Activated T-cell treated with anti-CD3 and anti-CD28 coated beads, Interleukin-2, amount 50 U/mL, for 24 hours (primary cell): Measurements from ENCODE around the gene TNFRSF8.

Experiments used
- DNase-seq: peaks from one replicate; pipeline ENCODE4 v3.0.0-alpha.2; 2020
- H3K27ac Mint-ChIP-seq: 2 replicates; pipeline ENCODE4 v1.8.0; 2020; ENCODE audit warnings: mild to moderate bottlenecking, mixed read lengths
- H3K27me3 Mint-ChIP-seq: 2 replicates; pipeline ENCODE4 v1.8.0; 2020; ENCODE audit warnings: mixed read lengths
- H3K36me3 Mint-ChIP-seq: 2 replicates; pipeline ENCODE4 v1.8.0; 2020; ENCODE audit warnings: low read depth, mixed read lengths
- H3K4me1 Mint-ChIP-seq: 2 replicates; pipeline ENCODE4 v1.8.0; 2020; ENCODE audit warnings: low read depth, mixed read lengths
- H3K4me3 Mint-ChIP-seq: 2 replicates; pipeline ENCODE4 v1.8.0; 2020; ENCODE audit warnings: mild to moderate bottlenecking, moderate library complexity, mixed read lengths
- H3K9me3 Mint-ChIP-seq: 2 replicates; pipeline ENCODE4 v1.8.0; 2020; ENCODE audit warnings: mixed read lengths

TNFRSF8 gene

DNA sequence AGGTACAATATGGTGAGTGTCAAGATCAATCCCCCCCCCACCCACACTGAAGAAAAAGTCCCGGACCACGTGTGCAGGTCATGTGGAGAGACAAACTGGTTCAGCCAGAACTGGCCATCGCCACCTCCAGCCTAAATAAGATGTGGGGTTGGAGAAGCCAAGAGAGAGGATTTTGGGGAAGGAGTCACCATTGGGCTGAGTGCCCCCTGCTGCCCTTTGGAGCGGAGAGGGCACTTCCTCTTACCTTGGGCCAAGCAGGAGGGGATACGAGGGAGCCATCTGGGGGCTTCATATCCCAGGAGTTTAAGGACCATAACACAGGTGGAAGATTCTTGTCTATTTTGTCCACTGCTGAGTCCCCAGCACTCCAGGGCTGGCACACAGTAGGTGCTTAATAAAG, 101.1 kb downstream of the TNFRSF8 start:
- H3K4me1 Mint-ChIP-seq = peaks cover 76% of the 10 kb centered on the region
- H3K36me3 Mint-ChIP-seq = peaks cover 19% of the 10 kb centered on the region
- H3K27me3 Mint-ChIP-seq = no peaks in the 10 kb centered on the region
- H3K4me3 Mint-ChIP-seq = no peak overlapping the region
- H3K9me3 Mint-ChIP-seq = no peaks in the 10 kb centered on the region
- no peak for DNase-seq
- no peak overlapping the region for H3K27ac Mint-ChIP-seq

DNA sequence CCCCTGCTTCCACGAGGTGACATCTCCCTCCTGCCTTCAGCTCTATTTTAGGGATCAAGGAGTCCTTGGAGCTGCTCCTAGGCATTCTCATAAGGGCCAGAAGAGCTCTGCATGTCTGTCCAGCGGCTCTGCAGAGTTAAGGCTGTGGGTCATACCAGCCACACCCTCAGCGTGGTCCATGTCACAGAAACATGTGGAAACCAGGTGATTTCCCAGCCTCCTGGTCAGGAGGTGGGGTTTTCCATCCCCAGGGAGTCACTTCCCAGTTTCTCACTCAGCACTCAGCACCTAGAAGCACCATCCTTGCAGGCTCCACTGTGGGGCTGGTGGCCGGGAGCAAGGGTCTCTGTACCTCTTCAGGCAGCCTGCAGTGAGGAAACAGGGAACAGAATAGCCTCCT, 102.2 kb downstream of the TNFRSF8 start:
- Mint-ChIP-seq H3K27ac (no peak overlapping the region), H3K4me3 (no peak overlapping the region), H3K27me3 (no peaks in the 10 kb centered on the region), H3K4me1 (peaks cover 83% of the 10 kb centered on the region), H3K9me3 (no peaks in the 10 kb centered on the region), H3K36me3 (peaks cover 30% of the 10 kb centered on the region)
- DNase-seq = no peak

DNA sequence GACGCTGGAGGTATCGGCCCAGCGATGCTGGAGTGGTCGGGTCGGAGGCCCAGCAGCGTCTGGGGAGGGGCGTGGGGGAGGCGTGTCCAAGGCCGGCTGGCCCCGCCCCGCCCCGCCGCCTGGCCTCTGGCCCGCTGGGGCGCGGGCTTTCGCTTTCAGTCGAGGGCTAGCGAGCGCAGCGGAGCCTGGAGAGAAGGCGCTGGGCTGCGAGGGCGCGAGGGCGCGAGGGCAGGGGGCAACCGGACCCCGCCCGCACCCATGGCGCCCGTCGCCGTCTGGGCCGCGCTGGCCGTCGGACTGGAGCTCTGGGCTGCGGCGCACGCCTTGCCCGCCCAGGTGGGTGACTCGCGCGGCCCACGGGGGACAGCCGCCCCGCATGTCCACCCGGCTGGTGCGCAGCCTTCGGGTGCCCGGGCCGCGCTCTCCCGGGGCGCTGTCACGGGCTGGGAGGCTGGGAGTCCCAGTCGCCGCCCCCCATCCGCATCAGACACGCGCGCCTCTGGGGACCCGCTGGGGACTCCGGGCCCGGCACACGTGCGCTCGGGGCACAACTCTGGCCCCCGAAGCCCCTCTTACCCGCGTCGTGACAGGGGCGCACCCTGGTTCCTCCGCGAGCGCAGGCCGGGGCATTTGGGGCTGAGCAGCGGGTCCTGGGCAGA, 103.9 kb downstream of the TNFRSF8 start, which contains the start of gene TNFRSF1B:
Gene TNFRSF1B, plus strand, starts transcription at position 158 of the 659 bp plus-strand sequence. Its CDS starts 101 bp downstream, at position 259.
- Mint-ChIP-seq H3K27me3 (no peaks in the 10 kb centered on the region), H3K4me1 (peaks cover 78% of the 10 kb centered on the region), H3K9me3 (peaks cover 4% of the 10 kb centered on the region), H3K27ac (peak within 1 kb of the TSS; percentile 98), H3K4me3 (peak within 1 kb of the TSS; percentile 99), H3K36me3 (peaks cover 46% of the 10 kb centered on the region)
- DNase-seq = peak; percentile 87

DNA sequence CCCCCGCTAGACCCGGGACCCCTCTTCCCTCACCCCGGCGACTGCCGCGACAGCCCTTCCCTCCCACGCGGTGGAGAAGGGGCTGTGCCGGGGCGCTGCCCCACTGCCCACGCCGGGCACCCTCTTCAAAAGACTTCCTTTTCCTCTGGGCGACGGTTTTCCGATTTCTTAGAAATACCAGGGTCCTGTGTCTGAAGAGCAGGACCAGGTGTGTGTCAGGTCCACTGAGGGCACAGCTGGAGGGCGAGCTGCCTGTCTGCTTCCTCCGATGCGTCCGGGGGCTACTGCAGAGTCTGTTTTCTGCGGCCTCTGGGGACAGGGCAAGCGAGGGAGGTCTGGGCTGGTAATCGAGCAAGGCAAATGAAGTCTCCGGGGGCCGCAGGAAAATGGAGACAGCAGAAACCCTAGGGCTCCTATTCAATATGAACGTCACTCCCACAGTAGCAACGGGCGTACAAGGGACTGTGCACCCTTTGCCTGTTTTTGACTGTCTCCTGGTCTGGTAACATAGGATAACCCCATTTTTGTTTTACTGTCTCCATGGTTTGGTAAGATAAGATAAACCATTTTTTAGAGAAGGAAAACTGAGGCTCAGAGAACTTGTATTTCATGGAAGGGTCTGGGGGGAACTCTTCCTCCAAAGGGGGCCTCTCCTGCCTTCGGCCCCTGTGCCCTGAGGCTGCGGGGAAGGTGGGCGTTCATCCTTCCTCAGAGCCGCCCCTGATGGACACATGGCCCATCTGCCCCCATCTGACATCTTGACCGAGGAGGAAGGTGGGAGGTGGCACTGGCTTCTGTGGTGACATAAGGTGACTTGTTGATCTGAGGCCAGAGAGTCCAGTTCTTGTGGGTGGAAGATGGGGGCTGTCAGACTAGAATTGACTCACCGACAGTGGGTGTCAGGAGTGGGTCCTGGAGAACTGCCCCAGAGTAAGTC, 104.7 kb downstream of the TNFRSF8 start:
- Mint-ChIP-seq H3K4me1 (peaks cover 78% of the 10 kb centered on the region), H3K4me3 (peak overlapping the region; percentile 99), H3K36me3 (peaks cover 54% of the 10 kb centered on the region), H3K9me3 (peaks cover 4% of the 10 kb centered on the region), H3K27ac (peak overlapping the region; percentile 98), H3K27me3 (no peaks in the 10 kb centered on the region)
- DNase-seq = peak; percentile 69

DNA sequence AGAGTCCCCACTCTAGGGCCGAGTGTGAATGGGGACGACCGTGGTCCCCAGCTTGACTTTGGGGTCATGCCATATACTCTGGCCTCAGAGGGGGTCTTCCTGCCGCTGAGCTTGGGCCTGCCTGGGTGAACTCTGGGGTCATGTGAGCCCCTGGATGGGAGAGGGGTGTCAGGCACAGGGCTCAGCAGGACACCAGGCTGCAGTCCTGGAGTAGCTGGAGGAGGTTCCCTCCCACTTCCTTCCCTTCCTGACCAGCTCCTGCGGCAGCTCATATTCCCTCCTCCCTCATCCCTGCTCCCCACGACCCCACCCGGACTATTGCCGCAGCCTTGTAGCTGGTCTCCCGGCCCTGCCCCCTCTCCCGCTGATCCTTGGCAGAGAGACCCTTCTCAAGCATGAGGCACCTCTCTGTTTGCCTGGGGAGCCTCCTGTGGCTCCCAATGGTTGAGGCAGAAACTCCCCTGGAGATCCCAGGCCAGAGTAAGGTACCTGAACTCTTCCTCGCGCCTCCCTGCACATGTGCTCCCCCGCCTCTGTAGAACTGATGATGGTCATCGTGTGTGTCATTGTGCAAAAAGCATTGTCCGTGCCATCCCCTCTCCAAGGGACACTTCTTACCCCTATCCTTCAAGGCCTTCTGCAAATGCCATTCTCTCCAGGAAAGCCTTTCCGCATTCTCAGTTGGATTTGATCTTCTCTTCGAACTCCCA, 105.5 kb downstream of the TNFRSF8 start:
- H3K27me3 Mint-ChIP-seq = no peaks in the 10 kb centered on the region
- peaks cover 63% of the 10 kb centered on the region for H3K36me3 Mint-ChIP-seq
- peaks cover 4% of the 10 kb centered on the region for H3K9me3 Mint-ChIP-seq
- H3K4me3 Mint-ChIP-seq = peak overlapping the region; percentile 99
- peaks cover 78% of the 10 kb centered on the region for H3K4me1 Mint-ChIP-seq
- H3K27ac Mint-ChIP-seq = peak overlapping the region; percentile 98
- no peak for DNase-seq

DNA sequence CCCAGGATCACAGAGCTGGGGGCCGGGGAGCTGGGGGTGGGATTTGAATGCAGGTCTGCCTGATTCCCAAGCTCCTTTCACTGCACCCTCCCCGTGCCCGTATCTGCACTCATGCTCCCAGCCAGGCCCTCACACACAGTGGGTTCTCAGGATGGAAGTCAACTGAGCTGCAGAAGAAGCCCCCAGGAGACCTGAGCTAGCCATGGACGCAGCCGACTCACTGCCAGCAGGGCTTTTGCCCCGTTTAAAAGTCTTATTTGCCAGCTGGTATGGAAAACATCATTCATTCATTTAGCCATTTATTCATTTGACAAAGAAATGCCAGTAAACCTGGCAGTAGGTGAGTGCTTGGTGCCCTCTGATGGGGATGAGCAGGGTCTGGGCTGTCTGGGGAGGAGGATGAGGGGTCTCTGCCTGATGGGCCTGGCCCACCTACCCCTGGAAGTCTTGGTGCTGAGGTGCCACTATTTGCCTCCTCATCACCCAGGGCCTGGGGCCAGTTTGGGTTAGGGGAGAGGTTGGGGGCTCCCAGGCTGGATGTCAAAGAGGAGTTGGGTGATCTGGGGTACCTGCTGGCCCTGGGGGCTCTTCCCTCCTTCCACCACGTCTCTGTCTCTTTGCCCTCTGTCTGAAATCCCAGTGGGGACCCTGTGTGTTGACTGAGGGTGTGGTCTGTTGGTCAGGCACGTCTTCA, 106.5 kb downstream of the TNFRSF8 start:
- Mint-ChIP-seq H3K27ac (peak overlapping the region; percentile 98), H3K36me3 (peaks cover 69% of the 10 kb centered on the region), H3K9me3 (peaks cover 4% of the 10 kb centered on the region), H3K27me3 (no peaks in the 10 kb centered on the region), H3K4me1 (peaks cover 78% of the 10 kb centered on the region), H3K4me3 (peak overlapping the region; percentile 99)
- DNase-seq = no peak

DNA sequence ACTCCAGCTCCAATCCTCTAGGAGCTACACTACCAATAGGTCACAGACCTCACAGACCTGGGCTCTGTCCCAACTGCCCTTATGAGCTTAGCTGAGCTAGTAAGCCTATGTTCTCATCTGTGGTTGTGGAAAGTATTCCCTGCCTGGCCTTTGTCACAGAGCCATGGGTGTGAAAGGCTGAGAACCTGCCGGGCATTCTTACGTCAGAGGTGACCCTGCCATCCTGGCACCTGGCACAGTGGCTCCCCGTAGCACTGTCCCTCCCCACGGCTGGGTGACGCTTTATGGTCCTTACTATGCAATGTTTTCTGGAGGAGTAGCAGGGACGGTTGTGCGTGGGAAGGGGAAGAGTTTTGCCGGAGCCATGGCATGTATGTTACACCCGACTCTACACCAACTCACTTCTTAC, 107.2 kb downstream of the TNFRSF8 start:
- H3K36me3 Mint-ChIP-seq = peaks cover 76% of the 10 kb centered on the region

DNA sequence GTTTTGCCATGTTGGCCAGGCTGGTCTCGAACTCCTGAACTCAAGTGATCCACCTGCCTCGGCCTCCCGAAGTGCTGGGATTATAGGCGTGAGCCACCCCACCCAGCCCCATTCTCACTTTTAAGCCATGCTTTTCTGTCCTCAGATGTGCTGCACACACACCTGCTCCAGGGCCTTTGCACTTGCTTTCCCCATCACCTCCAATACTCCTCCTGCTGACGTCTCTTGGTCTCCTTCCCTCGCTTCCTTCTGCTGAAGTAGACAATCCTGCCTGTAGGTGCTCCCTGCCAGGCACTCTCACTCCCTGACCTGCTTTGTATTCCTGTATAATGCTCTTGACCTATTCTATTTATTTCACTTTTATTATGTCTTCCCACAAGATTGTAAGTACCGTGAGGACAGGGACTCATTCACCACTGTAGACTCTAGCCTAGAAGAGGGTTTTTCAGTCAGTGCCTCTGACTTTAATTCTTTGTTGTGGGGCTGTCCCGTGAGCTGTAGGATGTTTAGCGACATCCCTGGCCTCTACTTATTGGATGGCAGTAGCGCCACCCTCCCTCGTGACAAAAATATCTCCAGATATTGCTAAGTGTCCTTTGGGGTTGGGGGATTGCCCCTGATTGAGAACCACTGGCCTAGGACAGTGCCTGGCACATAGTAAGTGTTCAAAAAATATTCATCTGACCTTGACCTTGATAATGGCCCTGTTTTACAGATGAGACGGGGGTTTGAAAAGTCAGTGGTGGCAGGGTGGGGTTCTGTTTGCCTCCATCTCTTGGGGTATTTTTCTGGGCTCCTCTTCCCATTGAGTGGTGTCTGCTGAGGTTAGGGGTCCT, 108.3 kb downstream of the TNFRSF8 start:
- Mint-ChIP-seq H3K36me3 (peaks cover 88% of the 10 kb centered on the region), H3K9me3 (peaks cover 4% of the 10 kb centered on the region), H3K27ac (peak overlapping the region; percentile 98), H3K27me3 (no peaks in the 10 kb centered on the region), H3K4me1 (peaks cover 87% of the 10 kb centered on the region), H3K4me3 (peak overlapping the region; percentile 99)
- no peak for DNase-seq

More for the DNA sequence above, 107.2 kb downstream of the TNFRSF8 start:
- Mint-ChIP-seq H3K9me3 (peaks cover 4% of the 10 kb centered on the region), H3K27me3 (no peaks in the 10 kb centered on the region), H3K27ac (peak overlapping the region; percentile 88), H3K4me1 (peaks cover 80% of the 10 kb centered on the region), H3K4me3 (peak overlapping the region; percentile 99)
- DNase-seq = no peak

DNA sequence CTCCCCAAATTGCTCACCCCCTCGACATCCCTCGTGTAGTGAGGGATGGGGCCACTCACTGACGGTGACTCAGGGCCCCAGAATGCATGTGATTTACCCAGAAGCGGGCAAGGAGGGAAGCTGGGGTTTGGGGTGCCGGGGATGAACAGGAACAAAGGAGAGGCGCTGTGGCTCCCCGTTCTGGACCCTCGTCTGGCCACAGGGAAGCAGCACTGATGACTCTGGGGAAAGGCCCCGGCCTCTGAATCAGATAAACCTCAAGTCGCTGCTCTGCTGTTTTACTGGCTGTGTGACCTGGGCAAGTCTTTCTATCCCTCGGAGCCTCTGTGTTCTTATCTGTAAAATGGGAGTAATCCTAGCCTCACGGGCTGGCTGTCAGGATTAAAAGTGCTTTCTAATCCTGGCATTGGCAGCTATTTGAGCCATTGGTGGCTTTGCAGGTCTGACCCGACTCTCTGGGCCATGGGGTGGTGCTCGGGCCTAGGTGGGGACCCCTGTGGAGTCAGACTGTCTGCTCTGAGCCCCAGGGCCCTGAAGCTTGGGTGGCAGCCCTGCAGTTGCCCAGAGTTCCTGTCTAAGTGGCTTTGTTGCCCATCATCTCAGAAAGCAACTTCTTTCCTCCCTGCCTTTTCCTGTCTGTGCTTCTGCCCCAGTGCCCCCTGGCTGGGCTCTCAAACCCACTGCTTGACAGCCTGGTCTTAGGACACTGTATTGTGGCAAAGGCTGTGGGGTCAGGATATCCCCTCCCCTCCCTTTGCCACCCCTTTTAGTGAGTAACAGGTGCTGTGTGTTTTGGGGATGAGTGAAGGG, 109.1 kb downstream of the TNFRSF8 start:
- H3K36me3 Mint-ChIP-seq = peaks cover 94% of the 10 kb centered on the region
- peak; percentile 54 for DNase-seq
- peaks cover 4% of the 10 kb centered on the region for H3K9me3 Mint-ChIP-seq

DNA sequence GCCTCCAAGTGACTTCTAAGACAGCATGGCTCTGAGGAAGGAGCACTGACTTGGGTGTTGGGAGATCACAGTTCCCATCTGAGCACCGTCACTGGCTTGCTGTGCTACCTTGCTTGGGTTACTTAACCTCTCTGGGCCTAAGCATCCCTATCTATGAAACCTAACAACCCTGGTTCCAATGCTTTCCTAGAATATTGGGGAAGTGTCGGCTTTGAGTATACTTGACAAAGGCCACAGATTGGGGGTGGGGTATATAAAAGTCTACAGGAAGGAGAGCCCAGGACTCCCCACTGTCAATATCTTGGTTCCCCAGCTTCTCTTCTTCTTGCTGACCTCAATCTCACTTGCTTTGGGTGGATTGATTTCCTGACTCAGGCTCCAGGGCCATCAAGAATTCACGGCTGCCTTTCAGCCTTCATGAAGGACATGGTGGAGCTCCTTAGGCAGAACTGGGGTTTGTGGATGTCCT, 110.0 kb downstream of the TNFRSF8 start:
- DNase-seq = no peak
- Mint-ChIP-seq H3K4me3 (peak overlapping the region; percentile 99), H3K27ac (peak overlapping the region; percentile 98), H3K4me1 (peaks cover 96% of the 10 kb centered on the region), H3K9me3 (peaks cover 4% of the 10 kb centered on the region), H3K27me3 (no peaks in the 10 kb centered on the region), H3K36me3 (peaks cover 93% of the 10 kb centered on the region)

More for the DNA sequence above, 109.1 kb downstream of the TNFRSF8 start:
- Mint-ChIP-seq H3K27ac (peak overlapping the region; percentile 98), H3K27me3 (no peaks in the 10 kb centered on the region), H3K4me1 (peaks cover 92% of the 10 kb centered on the region), H3K4me3 (peak overlapping the region; percentile 99)

DNA sequence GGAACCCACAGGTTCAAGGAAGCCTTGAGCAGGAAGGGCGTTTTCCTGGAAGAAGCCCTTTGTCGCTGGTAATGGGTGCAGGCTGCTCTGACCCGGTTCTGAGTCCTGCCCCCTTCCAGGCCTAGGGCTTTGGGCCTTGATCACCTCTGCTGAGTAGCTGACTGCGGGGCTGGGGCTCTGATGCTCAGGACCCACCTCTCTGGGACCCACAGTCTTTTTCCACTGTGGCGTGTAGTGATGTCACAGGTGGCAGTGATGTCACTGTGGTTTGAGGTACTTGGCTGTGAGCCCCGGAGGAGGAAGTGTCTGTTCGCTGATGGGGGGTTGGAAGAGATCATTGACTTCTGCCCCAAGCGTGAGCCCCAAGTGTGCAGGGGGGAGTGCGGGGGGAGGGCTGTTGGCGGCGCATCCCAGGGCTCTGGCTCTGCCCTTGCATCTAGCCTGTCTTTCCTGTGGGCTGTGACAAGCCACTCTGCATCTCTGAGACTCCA, 110.6 kb downstream of the TNFRSF8 start:
- H3K36me3 Mint-ChIP-seq = peaks cover 93% of the 10 kb centered on the region
- peak; percentile 89 for DNase-seq
- no peaks in the 10 kb centered on the region for H3K27me3 Mint-ChIP-seq
- peak overlapping the region; percentile 98 for H3K27ac Mint-ChIP-seq
- peaks cover 4% of the 10 kb centered on the region for H3K9me3 Mint-ChIP-seq
- H3K4me1 Mint-ChIP-seq = peaks cover 96% of the 10 kb centered on the region
- H3K4me3 Mint-ChIP-seq = peak overlapping the region; percentile 99
